ENCODE data around the gene KCP.

Gene KCP

DNA sequence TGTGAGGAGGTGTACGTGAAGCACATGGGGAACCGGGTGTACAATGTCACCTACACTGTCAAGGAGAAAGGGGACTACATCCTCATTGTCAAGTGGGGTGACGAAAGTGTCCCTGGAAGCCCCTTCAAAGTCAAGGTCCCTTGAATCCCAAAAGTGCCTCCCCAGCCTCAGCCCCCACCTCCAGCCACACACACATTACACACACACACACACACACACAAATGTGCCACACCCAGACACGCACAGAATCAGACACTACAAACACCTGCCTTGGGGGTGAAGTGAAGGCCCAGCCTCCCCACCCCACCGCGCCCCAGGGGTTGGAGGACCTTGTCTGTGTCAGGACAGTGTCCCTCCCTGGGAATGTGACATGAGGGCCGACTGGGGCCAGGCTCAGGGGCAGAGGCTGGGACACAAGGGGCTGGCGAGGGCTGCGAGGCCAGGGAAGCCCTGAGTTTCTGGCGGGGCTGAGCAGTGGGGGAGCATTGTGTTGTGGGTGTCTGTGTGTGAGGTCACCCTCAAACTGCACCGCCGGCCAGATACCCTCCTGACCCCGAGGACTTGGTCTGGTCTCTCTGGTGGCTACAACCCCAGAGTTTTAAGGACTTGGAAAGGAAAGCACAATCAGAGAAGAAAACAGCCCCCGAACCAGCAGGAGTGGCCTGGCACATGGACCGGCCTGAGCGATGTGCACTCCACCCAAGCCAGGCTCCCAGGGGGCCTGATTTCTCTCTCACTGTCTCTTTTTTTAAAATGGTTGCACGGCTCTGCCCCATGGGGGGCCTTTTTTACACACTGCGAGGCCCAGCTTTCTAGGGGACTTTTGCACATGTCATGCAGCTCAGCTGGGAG lies 51.9 kb downstream of the KCP start:
- Histone ChIP-seq H3K27me3 (replicated peaks; ENCODE audit: control insufficient read depth, insufficient read depth, low read length) (no peaks in the 10 kb centered on the region), H3K4me3 (replicated peaks; ENCODE audit: low read depth, low read length) (no peak overlapping the region), H3K36me3 (ENCODE audit: control insufficient read depth, insufficient read depth, low read length) (no peaks in the 10 kb centered on the region)
- TF ChIP-seq, protein P1, sequence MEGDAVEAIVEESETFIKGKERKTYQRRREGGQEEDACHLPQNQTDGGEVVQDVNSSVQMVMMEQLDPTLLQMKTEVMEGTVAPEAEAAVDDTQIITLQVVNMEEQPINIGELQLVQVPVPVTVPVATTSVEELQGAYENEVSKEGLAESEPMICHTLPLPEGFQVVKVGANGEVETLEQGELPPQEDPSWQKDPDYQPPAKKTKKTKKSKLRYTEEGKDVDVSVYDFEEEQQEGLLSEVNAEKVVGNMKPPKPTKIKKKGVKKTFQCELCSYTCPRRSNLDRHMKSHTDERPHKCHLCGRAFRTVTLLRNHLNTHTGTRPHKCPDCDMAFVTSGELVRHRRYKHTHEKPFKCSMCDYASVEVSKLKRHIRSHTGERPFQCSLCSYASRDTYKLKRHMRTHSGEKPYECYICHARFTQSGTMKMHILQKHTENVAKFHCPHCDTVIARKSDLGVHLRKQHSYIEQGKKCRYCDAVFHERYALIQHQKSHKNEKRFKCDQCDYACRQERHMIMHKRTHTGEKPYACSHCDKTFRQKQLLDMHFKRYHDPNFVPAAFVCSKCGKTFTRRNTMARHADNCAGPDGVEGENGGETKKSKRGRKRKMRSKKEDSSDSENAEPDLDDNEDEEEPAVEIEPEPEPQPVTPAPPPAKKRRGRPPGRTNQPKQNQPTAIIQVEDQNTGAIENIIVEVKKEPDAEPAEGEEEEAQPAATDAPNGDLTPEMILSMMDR (IDR thresholded peaks at IDR 0.05; ENCODE audit: insufficient read depth, low read length, poor library complexity, severe bottlenecking), result no peak
- no peak for DNase-seq (ENCODE audit: extremely low read depth, insufficient read length)

DNA sequence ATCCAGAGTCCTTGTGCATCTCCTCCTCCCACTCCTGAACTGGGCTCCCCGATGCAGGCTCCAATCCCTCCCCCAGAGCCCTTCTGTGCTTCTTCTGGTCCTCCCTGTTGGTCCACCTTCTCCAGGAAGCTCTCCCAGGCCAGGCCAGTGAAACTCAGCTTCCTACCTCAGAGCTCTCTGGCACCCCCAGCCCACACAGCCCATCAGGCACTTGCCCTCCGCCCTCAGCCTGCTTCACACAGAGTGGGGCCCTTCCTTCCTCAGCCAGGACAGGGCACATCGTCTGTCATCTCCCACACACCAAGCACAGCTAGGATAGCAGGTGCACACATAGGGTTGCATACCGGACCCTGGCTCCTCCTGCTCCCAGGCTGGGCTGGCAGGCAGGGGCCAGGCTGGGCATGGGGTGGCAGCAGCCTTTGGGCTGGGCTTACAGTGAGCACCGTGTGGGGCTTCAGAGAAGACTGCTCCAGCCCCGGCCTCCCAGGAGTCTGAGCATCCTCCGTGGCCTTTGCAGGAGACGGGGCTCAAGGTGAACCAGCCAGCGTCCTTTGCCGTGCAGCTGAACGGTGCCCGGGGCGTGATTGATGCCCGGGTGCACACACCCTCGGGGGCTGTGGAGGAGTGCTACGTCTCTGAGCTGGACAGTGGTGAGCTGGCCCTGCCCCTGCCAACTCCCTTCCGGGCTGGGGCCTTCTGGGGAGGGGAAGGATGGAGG lies 54.3 kb downstream of the KCP start:
- no peak overlapping the region for H3K4me3 ChIP-seq (replicated peaks; ENCODE audit: low read depth, low read length)
- H3K27me3 ChIP-seq (replicated peaks; ENCODE audit: control insufficient read depth, insufficient read depth, low read length), result no peaks in the 10 kb centered on the region
- H3K36me3 ChIP-seq (ENCODE audit: control insufficient read depth, insufficient read depth, low read length), result no peaks in the 10 kb centered on the region
- no peak for DNase-seq (ENCODE audit: extremely low read depth, insufficient read length)
- TF ChIP-seq, protein P1 (IDR thresholded peaks at IDR 0.05; ENCODE audit: insufficient read depth, low read length, poor library complexity, severe bottlenecking), result no peak

DNA sequence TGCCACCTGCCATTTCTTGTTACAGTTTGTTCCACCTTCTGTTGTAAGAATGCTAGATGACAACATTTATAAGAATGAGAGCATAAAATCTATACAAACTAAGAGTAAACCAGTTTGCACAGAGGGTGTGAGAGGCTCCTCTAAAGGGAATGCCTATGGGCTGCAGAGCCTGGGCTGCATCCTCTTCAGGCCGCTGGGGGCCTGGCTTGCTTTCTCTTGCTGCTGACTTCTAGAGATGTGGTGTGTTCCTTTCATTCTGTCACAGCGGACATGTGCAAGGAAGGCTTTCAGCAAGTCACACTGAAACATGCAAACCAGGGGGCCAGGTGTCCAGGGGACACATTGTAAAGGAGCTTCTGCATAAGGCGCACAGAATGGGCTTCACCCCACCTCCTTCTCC lies 55.0 kb downstream of the KCP start:
- Histone ChIP-seq H3K36me3 (ENCODE audit: control insufficient read depth, insufficient read depth, low read length) (no peaks in the 10 kb centered on the region), H3K4me3 (replicated peaks; ENCODE audit: low read depth, low read length) (no peak overlapping the region)

DNA sequence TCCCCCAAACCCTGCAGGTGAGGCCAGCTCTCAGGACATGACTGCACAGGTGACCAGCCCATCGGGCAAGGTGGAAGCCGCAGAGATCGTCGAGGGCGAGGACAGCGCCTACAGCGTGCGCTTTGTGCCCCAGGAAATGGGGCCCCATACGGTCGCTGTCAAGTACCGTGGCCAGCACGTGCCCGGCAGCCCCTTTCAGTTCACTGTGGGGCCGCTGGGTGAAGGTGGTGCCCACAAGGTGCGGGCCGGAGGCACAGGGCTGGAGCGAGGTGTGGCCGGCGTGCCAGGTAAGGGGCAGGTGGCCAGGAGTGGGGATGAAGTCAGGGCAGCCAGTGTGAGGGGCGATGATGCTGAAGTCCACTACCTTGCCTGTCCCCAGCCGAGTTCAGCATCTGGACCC lies 56.1 kb downstream of the KCP start:
- H3K27me3 ChIP-seq (replicated peaks; ENCODE audit: control insufficient read depth, insufficient read depth, low read length), result no peaks in the 10 kb centered on the region
- DNase-seq (ENCODE audit: extremely low read depth, insufficient read length), result no peak
- H3K36me3 ChIP-seq (ENCODE audit: control insufficient read depth, insufficient read depth, low read length), result no peaks in the 10 kb centered on the region
- TF ChIP-seq, protein P1 (IDR thresholded peaks at IDR 0.05; ENCODE audit: insufficient read depth, low read length, poor library complexity, severe bottlenecking), result no peak
- H3K4me3 ChIP-seq (replicated peaks; ENCODE audit: low read depth, low read length), result no peak overlapping the region

More for the DNA sequence above, 55.0 kb downstream of the KCP start:
- H3K27me3 ChIP-seq (replicated peaks; ENCODE audit: control insufficient read depth, insufficient read depth, low read length), result no peaks in the 10 kb centered on the region
- DNase-seq (ENCODE audit: extremely low read depth, insufficient read length), result no peak
- TF ChIP-seq, protein P1 (IDR thresholded peaks at IDR 0.05; ENCODE audit: insufficient read depth, low read length, poor library complexity, severe bottlenecking), result no peak

DNA sequence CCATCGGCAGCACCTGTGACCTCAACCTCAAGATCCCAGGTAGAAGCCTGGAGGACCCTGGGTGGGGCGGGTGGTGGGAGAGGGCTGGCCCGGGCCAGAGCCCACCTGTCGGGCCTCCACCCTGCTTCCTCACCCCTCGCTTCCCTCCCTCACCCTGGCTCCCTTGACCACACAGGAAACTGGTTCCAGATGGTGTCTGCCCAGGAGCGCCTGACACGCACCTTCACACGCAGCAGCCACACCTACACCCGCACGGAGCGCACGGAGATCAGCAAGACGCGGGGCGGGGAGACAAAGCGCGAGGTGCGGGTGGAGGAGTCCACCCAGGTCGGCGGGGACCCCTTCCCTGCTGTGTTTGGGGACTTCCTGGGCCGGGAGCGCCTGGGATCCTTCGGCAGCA lies 56.7 kb downstream of the KCP start:
- H3K36me3 ChIP-seq (ENCODE audit: control insufficient read depth, insufficient read depth, low read length), result no peaks in the 10 kb centered on the region
- no peak for DNase-seq (ENCODE audit: extremely low read depth, insufficient read length)
- TF ChIP-seq, protein P1 (IDR thresholded peaks at IDR 0.05; ENCODE audit: insufficient read depth, low read length, poor library complexity, severe bottlenecking), result no peak
- H3K4me3 ChIP-seq (replicated peaks; ENCODE audit: low read depth, low read length), result no peak overlapping the region
- no peaks in the 10 kb centered on the region for H3K27me3 ChIP-seq (replicated peaks; ENCODE audit: control insufficient read depth, insufficient read depth, low read length)
